Testis (tissue), 3 donors: Measurements from ENCODE around the gene KPNA3. TPM values are rescaled to one million over a fixed set of nuclear protein-coding genes. Genes with fewer than 3 reads are reported as not detected.
"Not testable (repeated sequence)": the region's sequence is repeated elsewhere in the genome, so short reads cannot be mapped to it uniquely, and the experiment has no call there.

Experiments
- DNase-seq: peaks from one replicate; pipeline ENCODE4 v3.0.0-alpha.2; 2019
- H3K27ac ChIP-seq, 2 donors: fragments of 200-600 bp; sonication (generic); one replicate each; pipeline ENCODE4 v1.5.1; 2019
- H3K27me3 ChIP-seq: fragments of 200-600 bp; sonication (generic); one replicate; pipeline ENCODE4 v1.5.1; 2019
- H3K36me3 ChIP-seq: fragments of 200-600 bp; sonication (generic); one replicate; pipeline ENCODE4 v1.5.1; 2017; ENCODE audit warnings: low read depth; ENCODE audit errors: missing control alignments
- H3K4me1 ChIP-seq: fragments of 200-600 bp; sonication (generic); one replicate; pipeline ENCODE4 v1.5.1; 2019
- H3K4me3 ChIP-seq, 2 donors: fragments of 200-600 bp; sonication (generic); one replicate each; pipeline ENCODE4 v1.5.1; 2017 to 2019
- H3K9me3 ChIP-seq: fragments of 200-600 bp; sonication (generic); one replicate; pipeline ENCODE4 v1.5.1; 2017
- CTCF ChIP-seq, 3 experiments: fragments of 450-650 bp in 2 of 3; fragments of 200-600 bp in 1 of 3; sonication (generic) in 1 of 3; IDR thresholded peaks; one replicate each; pipeline ENCODE4 v1.5.1; 2016 to 2019; ENCODE audit warnings: antibody characterized with exemption in 3 of 3, mild to moderate bottlenecking in 2 of 3, moderate library complexity in 1 of 3
- POLR2A ChIP-seq: fragments of 450-650 bp; IDR thresholded peaks from one replicate; pipeline ENCODE4 v1.6.1; 2017; ENCODE audit warnings: antibody characterized with exemption, mild to moderate bottlenecking, moderate library complexity
- WGBS, 2 donors: methylation state at CpG; one replicate each; pipeline ENCODE4 v1.1.5; 2018; 5-methylcytosine and 5-hydroxymethylcytosine counted together
- intact Hi-C: fragments of 100-400 bp; cut with DNase I; formaldehyde crosslinking; loops from one replicate; pipeline ENCODE4 v1.15.1; 2023; ENCODE audit warnings: low total_unique reads
- polyA plus RNA-seq: library from polyadenylated mRNA; stranded (reverse); fragments of 350-450 nt; fragmentation: Illumina TruSeq; extraction: RNeasy Lipid Tissue Mini Kit (QIAGEN cat#74804); gene quantifications from one replicate; pipeline ENCODE4 v1.2.3, GENCODE V29; 2014; ENCODE audit warnings: low read depth, low replicate concordance; ENCODE audit not compliant: insufficient read depth
- total RNA-seq, 2 donors: library from RNA; depleted of rRNA; stranded (reverse); fragments of >200 nt; gene quantifications; one replicate each; pipeline ENCODE4 v1.2.3, GENCODE V29; 2016

The KPNA3 gene
- total and polyA plus RNA-seq, 3 donors from 2014 or later = 39.4 to 51.3 (median 46.5) TPM

- Histone ChIP-seq H3K9me3 (no peaks in the 10 kb centered on the region), H3K36me3 (no peaks in the 10 kb centered on the region), H3K4me1 (peaks cover 5% of the 10 kb centered on the region), H3K27me3 (no peaks in the 10 kb centered on the region), H3K27ac (peak overlapping the region in 1 of 2 donors; percentile 15), H3K4me3 (no peak overlapping the region)
- TF ChIP-seq POLR2A (no peak), CTCF (IDR thresholded peaks at IDR 0.05) (no peak)
- intact Hi-C loops = no loop called here
- DNase-seq = no peak
- 55 to 66% methylated on average over 2 of the region's 2 CpGs for WGBS, 2 donors
Observed at GRCh38 chr13:49711218-49711863, 81.1 kb downstream of the KPNA3 start.

- WGBS, 2 donors = 91 to 97% methylated on average over 7 of the region's 7 CpGs
- H3K4me1 ChIP-seq, H3K4me3 ChIP-seq, H3K9me3 ChIP-seq, H3K27ac ChIP-seq, DNase-seq, intact Hi-C loops, H3K27me3 ChIP-seq, H3K36me3 ChIP-seq: not testable (repeated sequence)
Observed at GRCh38 chr13:49704264-49704663, 88.2 kb downstream of the KPNA3 start.

- Histone ChIP-seq H3K27me3 (no peaks in the 10 kb centered on the region), H3K36me3 (no peaks in the 10 kb centered on the region), H3K4me3 (no peak overlapping the region), H3K4me1 (no peaks in the 10 kb centered on the region), H3K9me3 (no peaks in the 10 kb centered on the region), H3K27ac (no peak overlapping the region)
- intact Hi-C loops = no loop called here
- TF ChIP-seq POLR2A = no peak
- TF ChIP-seq CTCF (IDR thresholded peaks at IDR 0.05) = no peak
- no peak for DNase-seq
Observed at GRCh38 chr13:49701491-49701890, 91.0 kb downstream of the KPNA3 start.

DNA sequence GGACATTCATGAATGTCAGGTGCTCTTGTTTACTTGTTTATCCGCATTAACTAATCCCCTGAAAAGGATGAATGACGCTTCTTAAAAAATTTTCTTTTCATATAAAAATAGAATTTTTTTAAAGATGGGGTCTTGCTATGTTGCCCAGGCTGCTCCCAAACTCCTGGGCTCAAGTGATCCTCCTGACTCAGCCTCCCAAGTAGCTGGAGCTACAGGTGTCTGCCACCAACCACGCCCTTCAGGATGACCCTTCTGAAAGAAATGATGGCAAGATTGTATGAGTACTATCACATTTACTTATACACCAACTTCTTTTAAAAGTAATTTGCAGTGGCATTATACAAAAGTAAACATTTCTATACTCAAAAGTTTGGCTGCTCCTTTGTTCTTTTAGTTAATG is 95.0 kb downstream of the KPNA3 start:
- H3K27ac ChIP-seq = no peak overlapping the region
- H3K36me3 ChIP-seq = no peaks in the 10 kb centered on the region
- no peaks in the 10 kb centered on the region for H3K4me1 ChIP-seq
- 89 to 99% methylated on average over 3 of the region's 3 CpGs for WGBS, 2 donors
- no peak overlapping the region for H3K4me3 ChIP-seq
- intact Hi-C loops = no loop called here
- no peaks in the 10 kb centered on the region for H3K27me3 ChIP-seq
- no peak for DNase-seq
- H3K9me3 ChIP-seq = no peaks in the 10 kb centered on the region
- TF ChIP-seq CTCF (IDR thresholded peaks at IDR 0.05) = no peak
- TF ChIP-seq POLR2A = no peak

DNA sequence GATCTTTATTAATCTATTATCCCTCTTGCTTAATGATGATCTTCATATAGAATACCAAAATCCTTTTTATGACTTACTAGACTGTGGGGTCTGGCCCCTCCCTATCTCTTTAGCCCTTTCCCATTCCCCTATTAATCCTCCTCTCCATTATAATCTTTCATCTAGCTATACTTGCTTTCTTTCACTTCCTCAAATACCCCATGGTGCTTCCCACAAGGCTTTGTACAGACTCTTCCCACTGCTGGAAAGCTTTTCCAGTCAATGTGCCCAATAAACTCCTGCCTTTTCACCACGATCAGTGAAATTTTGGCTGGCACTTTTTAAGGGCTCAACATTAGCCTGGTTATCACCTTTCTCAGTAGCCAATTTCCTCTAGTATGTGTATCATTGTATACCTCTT is 98.0 kb downstream of the KPNA3 start:
- Histone ChIP-seq H3K9me3 (no peaks in the 10 kb centered on the region), H3K36me3 (no peaks in the 10 kb centered on the region), H3K27ac (no peak overlapping the region), H3K4me3 (no peak overlapping the region), H3K27me3 (no peaks in the 10 kb centered on the region), H3K4me1 (peaks cover 10% of the 10 kb centered on the region)
- DNase-seq = no peak
- intact Hi-C loops = no loop called here
- WGBS, 2 donors = 71 to 81% methylated on average over 1 of the region's 1 CpG
- TF ChIP-seq POLR2A (no peak), CTCF (IDR thresholded peaks at IDR 0.05) (no peak)
